H9 (cell line): ENCODE measurements around the gene GTF2A1L. TPM values are rescaled to one million over a fixed set of nuclear protein-coding genes. Genes with fewer than 3 reads are reported as not detected.

Source experiments
- DNase-seq: peaks from one replicate; pipeline ENCODE4 v3.0.0-alpha.2; 2017
- H2AFZ ChIP-seq: one replicate; pipeline ENCODE4 v1.6.1; 2013; ENCODE audit warnings: mild to moderate bottlenecking, low read length, control low read depth, moderate library complexity
- H2AK5ac ChIP-seq: 2 replicates; pipeline ENCODE4 v1.6.1; 2013; ENCODE audit warnings: low read length, control low read depth, mixed read lengths; ENCODE audit not compliant: insufficient read length
- H2BK120ac ChIP-seq: one replicate; pipeline ENCODE4 v1.6.1; 2013; ENCODE audit warnings: low read depth, mild to moderate bottlenecking, low read length, control low read depth, inconsistent platforms; ENCODE audit not compliant: poor library complexity, severe bottlenecking
- H2BK12ac ChIP-seq: 2 replicates; pipeline ENCODE4 v1.6.1; 2013; ENCODE audit warnings: low read length, control low read depth, mixed read lengths, low read depth; ENCODE audit not compliant: insufficient read length
- H2BK15ac ChIP-seq: 2 replicates; pipeline ENCODE4 v1.6.1; 2013; ENCODE audit warnings: low read depth, low read length, control low read depth
- H2BK20ac ChIP-seq: one replicate; pipeline ENCODE4 v1.6.1; 2013; ENCODE audit warnings: low read depth, mild to moderate bottlenecking, low read length, control low read depth, inconsistent platforms; ENCODE audit not compliant: poor library complexity, severe bottlenecking
- H2BK5ac ChIP-seq: 2 replicates; pipeline ENCODE4 v1.6.1; 2013; ENCODE audit warnings: low read length, control low read depth, mixed read lengths; ENCODE audit not compliant: insufficient read length
- H3K14ac ChIP-seq: 2 replicates; pipeline ENCODE4 v1.6.1; 2013; ENCODE audit warnings: low read length, control low read depth; ENCODE audit not compliant: insufficient read depth
- H3K18ac ChIP-seq: 2 replicates; pipeline ENCODE4 v1.6.1; 2013; ENCODE audit warnings: low read depth, mild to moderate bottlenecking, mixed read lengths, low read length, control low read depth; ENCODE audit not compliant: insufficient read length
- H3K23ac ChIP-seq: 2 replicates; pipeline ENCODE4 v1.6.1; 2013; ENCODE audit warnings: low read length, control low read depth, mixed read lengths, low read depth; ENCODE audit not compliant: insufficient read length
- H3K23me2 ChIP-seq: 2 replicates; pipeline ENCODE4 v1.6.1; 2013; ENCODE audit warnings: low read depth, mild to moderate bottlenecking, mixed read lengths, low read length, control low read depth; ENCODE audit not compliant: insufficient read length, poor library complexity, severe bottlenecking
- H3K27ac ChIP-seq: 2 replicates; pipeline ENCODE4 v1.5.1; 2013; ENCODE audit warnings: low read length, control low read depth, mixed read lengths, low read depth; ENCODE audit not compliant: insufficient read length
- H3K27me3 ChIP-seq: 2 replicates; pipeline ENCODE4 v1.6.1; 2013; ENCODE audit warnings: low read length, control low read depth, inconsistent platforms; ENCODE audit not compliant: insufficient read depth
- H3K4ac ChIP-seq: 2 replicates; pipeline ENCODE4 v1.6.1; 2013; ENCODE audit warnings: low read depth, mild to moderate bottlenecking, control low read depth, inconsistent platforms, low read length, moderate library complexity
- H3K4me1 ChIP-seq: 2 replicates; pipeline ENCODE4 v1.6.1; 2013; ENCODE audit warnings: low read length, control low read depth, inconsistent platforms; ENCODE audit not compliant: insufficient read depth
- H3K4me2 ChIP-seq: 2 replicates; pipeline ENCODE4 v1.6.1; 2013; ENCODE audit warnings: low read length, control low read depth, mixed read lengths; ENCODE audit not compliant: insufficient read length, insufficient read depth
- H3K56ac ChIP-seq: 2 replicates; pipeline ENCODE4 v1.6.1; 2013; ENCODE audit warnings: low read depth, mild to moderate bottlenecking, mixed read lengths, low read length, control low read depth; ENCODE audit not compliant: insufficient read length
- H3K79me1 ChIP-seq: 2 replicates; pipeline ENCODE4 v1.6.1; 2013; ENCODE audit warnings: low read depth, mild to moderate bottlenecking, moderate library complexity, low read length, control low read depth, inconsistent platforms; ENCODE audit not compliant: insufficient read depth, poor library complexity, severe bottlenecking
- H3K79me2 ChIP-seq: 2 replicates; pipeline ENCODE4 v1.6.1; 2013; ENCODE audit warnings: low read length, control low read depth, inconsistent platforms; ENCODE audit not compliant: insufficient read depth
- H3K9ac ChIP-seq: 2 replicates; pipeline ENCODE4 v1.6.1; 2013; ENCODE audit warnings: low read length, control low read depth, mixed read lengths; ENCODE audit not compliant: insufficient read length; ENCODE audit errors: extremely low read depth
- H3K9me3 ChIP-seq: one replicate; pipeline ENCODE4 v1.6.1; 2013; ENCODE audit warnings: low read depth, low read length, inconsistent platforms; ENCODE audit not compliant: control insufficient read depth
- H3T11ph ChIP-seq: one replicate; pipeline ENCODE4 v1.6.1; 2013; ENCODE audit warnings: mild to moderate bottlenecking, low read length, control low read depth, inconsistent platforms
- H4K20me1 ChIP-seq: one replicate; pipeline ENCODE4 v1.6.1; 2013; ENCODE audit not compliant: control insufficient read depth, insufficient read length, insufficient read depth
- H4K5ac ChIP-seq: 2 replicates; pipeline ENCODE4 v1.6.1; 2013; ENCODE audit warnings: low read depth, mild to moderate bottlenecking, mixed read lengths, low read length, control low read depth; ENCODE audit not compliant: insufficient read length
- H4K8ac ChIP-seq: replicated peaks from 2 replicates; pipeline ENCODE4 v1.6.1; 2013; ENCODE audit warnings: low read length, control low read depth, mixed read lengths, low read depth; ENCODE audit not compliant: insufficient read length
- H4K91ac ChIP-seq: 2 replicates; pipeline ENCODE4 v1.6.1; 2013; ENCODE audit warnings: low read depth, mild to moderate bottlenecking, moderate library complexity, mixed read lengths, low read length, control low read depth; ENCODE audit not compliant: insufficient read length
- H3K27ac Mint-ChIP-seq, 3 experiments: 2 replicates in 2 of 3; 3 replicates in 1 of 3; pipeline ENCODE4 v1.8.0; 2020 to 2021; ENCODE audit warnings: mixed read lengths in 3 of 3, mild to moderate bottlenecking in 1 of 3, moderate library complexity in 1 of 3
- H3K27me3 Mint-ChIP-seq: 2 replicates; pipeline ENCODE4 v1.8.0; 2021; ENCODE audit warnings: low read depth, mild to moderate bottlenecking, moderate library complexity, mixed read lengths
- H3K36me3 Mint-ChIP-seq, 3 experiments: 2 replicates in 2 of 3; 3 replicates in 1 of 3; pipeline ENCODE4 v1.8.0; 2020 to 2021; ENCODE audit warnings: low read depth in 3 of 3, mixed read lengths in 3 of 3; ENCODE audit not compliant: insufficient read depth in 1 of 3
- H3K4me1 Mint-ChIP-seq, 2 experiments: 2 replicates each; pipeline ENCODE4 v1.8.0; 2020; ENCODE audit warnings: mixed read lengths in 2 of 2
- H3K4me3 Mint-ChIP-seq, 2 experiments: 2 replicates in 1 of 2; 3 replicates in 1 of 2; pipeline ENCODE4 v1.8.0; 2020 to 2021; ENCODE audit warnings: mild to moderate bottlenecking in 2 of 2, mixed read lengths in 2 of 2, moderate library complexity in 1 of 2
- H3K9me3 Mint-ChIP-seq, 2 experiments: 2 replicates in 1 of 2; 3 replicates in 1 of 2; pipeline ENCODE4 v1.8.0; 2020; ENCODE audit warnings: mild to moderate bottlenecking in 2 of 2, mixed read lengths in 2 of 2, moderate library complexity in 1 of 2
- CTCF ChIP-seq: fragments of 200-600 bp; sonication (generic); conservative IDR thresholded peaks from 3 replicates; pipeline ENCODE4 v1.8.0; 2021; ENCODE audit warnings: antibody characterized with exemption, mild to moderate bottlenecking
- WGBS: extraction: QIAGEN DNeasy Blood & Tissue Kit; methylation state at CpG from one replicate; pipeline ENCODE4 v1.1.7; 2013; ENCODE audit warnings: missing lambda C conversion rate, low lambda C conversion rate, mixed read lengths; ENCODE audit not compliant: insufficient read length; ENCODE audit errors: extremely low coverage; 5-methylcytosine and 5-hydroxymethylcytosine counted together
- total RNA-seq: library from RNA; stranded (reverse); gene quantifications from 2 replicates; pipeline ENCODE4 v1.2.1, GENCODE V29; 2021

Gene GTF2A1L
- total RNA-seq, 1 experiment from 2014 or later, result not detected

GRCh38 chr2:48600917-48601316, 16.7 kb upstream of the GTF2A1L start:
- Histone ChIP-seq H3K9ac (no peak overlapping the region), H2BK20ac (no peak overlapping the region), H3K9me3 (no peaks in the 10 kb centered on the region), H3K27me3 (no peaks in the 10 kb centered on the region), H4K8ac (no peak overlapping the region), H3K23ac (no peak overlapping the region), H3K14ac (no peak overlapping the region), H2AK5ac (no peak overlapping the region), H3K79me1 (no peaks in the 10 kb centered on the region), H3K79me2 (no peaks in the 10 kb centered on the region), H3K18ac (no peak overlapping the region), H2AFZ (no peak overlapping the region), H4K5ac (no peak overlapping the region), H3K4me1 (no peaks in the 10 kb centered on the region), H3K27ac (no peak overlapping the region), H3K56ac (no peak overlapping the region), H3T11ph (no peak overlapping the region), H3K4me2 (no peak overlapping the region), H2BK12ac (no peak overlapping the region), H4K20me1 (no peaks in the 10 kb centered on the region), H2BK120ac (no peak overlapping the region), H3K4ac (no peak overlapping the region), H3K23me2 (no peaks in the 10 kb centered on the region), H2BK5ac (no peak overlapping the region), H2BK15ac (no peak overlapping the region), H4K91ac (no peak overlapping the region)
- Mint-ChIP-seq H3K27me3 (no peaks in the 10 kb centered on the region), H3K4me1 (no peaks in the 10 kb centered on the region), H3K27ac (no peak overlapping the region), H3K4me3 (no peak overlapping the region), H3K9me3 (no peaks in the 10 kb centered on the region), H3K36me3 (no peaks in the 10 kb centered on the region; a peak in 1 of 7 replicates)
- WGBS, result no CpG with 5 or more reads among the region's 3 CpGs
- TF ChIP-seq CTCF, result no peak
- DNase-seq, result no peak
